ENCODE data around the gene PTPN20. TPM values are rescaled to one million over a fixed set of nuclear protein-coding genes. Genes with fewer than 3 reads are reported as not detected.

Gene PTPN20
- total RNA-seq, 1 experiment from 2014 or later = not detected

DNA sequence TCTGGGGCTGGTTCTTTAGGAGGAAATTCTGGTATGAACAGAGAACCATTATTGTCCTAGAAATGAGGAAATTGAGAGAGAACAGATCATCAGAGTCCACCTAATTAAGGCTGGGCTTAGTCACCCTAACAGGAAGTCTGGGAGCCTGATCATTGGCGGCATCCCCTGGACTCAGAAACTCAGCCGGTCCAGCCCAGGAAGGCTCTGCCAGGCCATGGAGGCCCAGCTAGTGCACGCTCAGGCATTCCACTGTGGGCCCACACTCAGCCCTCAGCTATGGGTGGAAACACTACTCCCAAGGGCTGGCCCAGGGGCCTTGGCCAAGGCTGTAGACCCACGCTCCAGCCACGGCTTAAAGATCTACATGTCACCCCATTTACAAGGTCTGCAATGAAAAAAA lies 109.2 kb downstream of the PTPN20 start:
- DNase-seq (ENCODE audit: low read depth) = peak; percentile 58

DNA sequence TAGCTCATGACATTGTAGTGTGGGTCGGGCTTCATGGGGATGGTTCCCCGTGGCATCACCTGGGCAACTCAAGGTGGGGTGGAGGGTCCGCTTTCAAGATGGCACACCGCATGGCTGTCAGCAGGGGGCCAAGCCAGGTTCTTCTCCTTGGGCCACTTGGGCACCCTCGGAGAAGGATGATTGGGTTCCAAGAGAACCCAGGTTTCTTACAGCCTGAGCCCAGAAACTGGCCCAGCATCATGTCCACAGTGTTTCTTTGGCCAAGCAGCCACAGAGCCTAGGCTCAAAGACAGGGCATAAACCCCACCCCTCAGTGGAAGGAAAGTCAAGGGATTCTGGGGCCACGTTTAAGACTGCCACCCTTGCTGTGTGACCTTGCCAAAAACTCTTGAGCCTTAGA lies 110.6 kb downstream of the PTPN20 start:
- no peak for DNase-seq (ENCODE audit: low read depth)

- no peak for DNase-seq (ENCODE audit: low read depth)
These were observed 111.3 kb downstream of the PTPN20 start for GRCh38 chr10:47022311-47023131.

DNA sequence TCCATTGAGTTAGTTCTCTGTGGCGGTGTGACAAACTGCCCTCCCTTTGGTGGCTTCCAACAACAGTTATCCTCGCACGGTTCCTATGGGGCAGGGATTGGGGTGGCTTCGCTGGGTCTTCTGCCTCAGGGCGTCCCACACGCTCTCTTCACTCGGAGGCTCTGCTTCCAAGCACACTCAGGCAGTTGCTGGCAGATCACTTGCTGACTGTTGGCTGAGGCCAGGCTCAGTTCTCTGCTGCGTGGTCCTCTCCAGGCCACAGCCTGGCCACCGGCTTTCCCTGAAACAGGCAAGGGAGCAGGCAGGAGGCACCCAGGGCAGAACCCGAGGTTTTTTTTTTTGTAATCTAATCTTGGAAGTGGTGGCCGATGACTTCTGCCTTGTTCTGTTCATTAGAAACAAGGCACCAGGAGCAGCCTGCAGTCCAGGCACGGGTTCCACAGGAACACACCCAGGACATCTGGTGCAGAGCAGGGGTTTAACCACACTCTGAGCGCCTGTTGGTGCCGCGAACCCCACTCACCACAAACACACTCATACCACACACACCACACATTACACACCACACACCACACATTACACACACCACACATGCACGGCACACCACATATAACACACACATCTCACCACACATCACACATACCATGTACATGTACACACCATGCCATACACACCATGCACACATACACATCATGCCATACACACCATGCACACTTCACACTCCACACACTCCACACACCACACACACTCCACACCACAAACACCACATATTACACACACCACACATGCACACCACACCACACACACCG lies 112.2 kb downstream of the PTPN20 start:
- DNase-seq (ENCODE audit: low read depth) = no peak

GRCh38 chr10:47024046-47024322 lies 112.8 kb downstream of the PTPN20 start:
- no peak for DNase-seq (ENCODE audit: low read depth)

DNA sequence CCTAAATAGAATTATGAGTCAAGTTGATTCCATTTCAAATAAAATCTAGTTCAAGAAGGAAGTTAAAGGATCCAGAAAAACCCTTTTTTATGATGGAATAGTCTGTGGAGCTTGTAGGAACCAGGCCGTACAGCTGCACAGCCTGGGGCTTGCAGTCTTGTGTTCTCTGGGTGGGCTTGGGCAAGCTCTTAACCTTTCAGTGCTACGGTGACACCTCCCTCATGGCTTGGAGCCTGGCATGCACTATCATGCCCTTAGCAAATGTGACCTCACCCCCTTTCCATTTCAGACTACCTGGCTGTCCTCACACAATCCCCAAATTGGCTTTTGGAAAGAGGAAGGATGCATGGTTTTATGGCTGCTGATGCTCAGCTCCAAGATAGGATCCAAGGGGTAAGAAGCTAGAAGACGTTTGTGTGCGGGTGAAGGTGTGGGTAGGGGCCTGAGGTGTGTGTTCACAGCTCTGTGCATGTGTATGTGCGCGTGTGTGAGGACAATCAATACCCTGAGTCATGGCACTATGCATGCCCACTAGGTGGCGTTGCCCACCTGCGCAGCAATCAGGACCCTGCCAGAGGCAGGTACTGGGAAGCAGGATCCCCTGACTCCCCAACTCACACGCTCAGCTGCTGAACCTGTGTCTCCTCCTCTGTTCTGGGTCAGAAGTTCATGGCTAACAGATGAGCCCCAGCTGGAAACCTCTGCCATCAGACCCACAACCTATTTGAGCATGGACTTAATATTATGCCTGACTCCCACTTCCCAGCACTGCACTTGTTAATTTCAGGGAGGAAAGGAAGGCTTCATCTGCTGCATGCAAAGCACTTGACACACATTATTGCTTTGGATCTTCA lies 113.4 kb downstream of the PTPN20 start:
- peak; percentile 54 for DNase-seq (ENCODE audit: low read depth)

DNA sequence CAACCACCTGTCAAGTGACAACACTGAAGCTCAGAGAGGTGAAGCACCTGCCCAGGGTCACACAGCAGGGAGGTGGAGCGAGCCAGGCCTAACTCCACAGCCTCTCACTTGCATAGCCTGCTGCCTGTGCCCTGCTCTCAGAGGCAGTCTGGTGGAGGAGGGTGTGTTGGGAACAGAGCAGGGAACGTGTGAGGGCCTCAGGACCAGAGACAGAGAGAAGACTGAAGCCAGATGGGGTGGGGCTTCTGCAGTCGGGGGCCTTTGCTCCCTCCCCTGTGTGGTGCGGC lies 114.0 kb downstream of the PTPN20 start:
- no peak for DNase-seq (ENCODE audit: low read depth)

- DNase-seq (ENCODE audit: low read depth) = peak; percentile 29
These were observed 114.5 kb downstream of the PTPN20 start for GRCh38 chr10:47025540-47026300.

DNA sequence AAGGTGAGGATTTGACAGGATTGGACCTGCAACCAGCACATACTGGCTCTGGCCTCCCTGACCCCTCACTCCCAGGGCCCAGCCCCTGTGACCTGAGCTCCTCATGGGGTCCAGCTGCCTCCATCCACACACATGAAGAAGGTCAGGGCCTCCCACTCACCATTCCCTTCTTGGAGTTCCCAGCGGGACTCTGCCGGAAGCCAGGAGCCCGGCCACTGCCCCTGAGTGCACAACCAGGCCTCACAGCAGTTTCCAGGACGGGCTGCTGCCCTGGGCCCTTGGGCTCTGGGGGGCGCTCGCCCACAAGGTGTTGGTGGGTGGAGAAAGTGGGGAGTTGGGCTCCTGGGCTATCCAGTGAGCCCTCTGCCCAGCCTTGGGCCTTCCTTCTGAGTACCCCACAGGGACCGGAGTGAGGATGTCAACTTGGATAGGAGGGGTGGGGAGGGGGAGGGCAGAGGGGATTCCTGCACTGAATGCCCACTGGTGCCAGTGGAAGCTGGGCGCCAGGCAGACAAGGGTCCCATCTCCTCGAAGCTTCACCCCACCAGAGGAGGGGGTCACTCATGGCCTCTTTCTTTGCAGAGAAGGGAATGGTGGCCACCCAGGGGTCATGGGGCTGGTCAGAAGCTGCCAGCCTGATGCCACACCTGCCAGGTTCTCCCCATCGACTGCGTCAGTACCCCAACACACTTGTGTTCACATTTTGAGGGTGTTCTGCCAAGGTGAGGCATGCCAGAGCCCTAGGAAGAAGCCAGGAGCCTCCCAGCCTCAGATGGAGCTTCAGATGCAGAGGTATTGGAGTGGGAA lies 115.3 kb downstream of the PTPN20 start:
- DNase-seq (ENCODE audit: low read depth) = no peak

DNA sequence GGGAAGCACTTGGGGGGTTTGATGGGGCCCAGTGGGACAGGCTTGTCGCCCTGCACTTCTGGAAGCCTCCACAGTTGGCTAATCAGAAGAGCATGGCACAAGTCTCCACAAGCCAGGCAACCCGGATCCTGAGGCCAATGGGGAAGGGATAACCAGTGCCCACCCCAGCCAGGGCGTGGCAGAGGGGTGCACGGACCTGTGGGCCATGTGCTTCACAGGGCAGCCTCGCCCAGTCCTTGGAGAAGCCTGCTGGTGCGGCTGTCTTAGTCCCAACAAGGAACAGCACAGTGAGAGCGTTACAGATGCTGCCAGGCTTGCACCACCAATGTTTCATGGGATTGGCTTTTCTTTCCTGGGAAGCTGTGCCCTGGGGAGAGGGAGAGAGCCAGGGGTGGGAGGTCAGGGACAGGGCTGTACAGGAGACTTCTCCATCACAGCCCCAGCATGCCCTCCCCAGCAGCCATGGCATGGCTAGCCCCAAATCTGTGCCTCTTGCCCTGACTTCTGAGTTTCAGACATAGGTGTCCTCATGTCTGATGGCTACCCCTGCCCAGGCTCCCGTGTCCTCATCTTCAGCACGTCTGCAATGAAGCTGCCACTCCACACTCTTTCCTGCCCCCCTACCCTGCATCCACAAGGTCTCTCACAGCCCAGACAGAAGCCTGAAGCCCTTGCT lies 116.0 kb downstream of the PTPN20 start:
- no peak for DNase-seq (ENCODE audit: low read depth)

DNA sequence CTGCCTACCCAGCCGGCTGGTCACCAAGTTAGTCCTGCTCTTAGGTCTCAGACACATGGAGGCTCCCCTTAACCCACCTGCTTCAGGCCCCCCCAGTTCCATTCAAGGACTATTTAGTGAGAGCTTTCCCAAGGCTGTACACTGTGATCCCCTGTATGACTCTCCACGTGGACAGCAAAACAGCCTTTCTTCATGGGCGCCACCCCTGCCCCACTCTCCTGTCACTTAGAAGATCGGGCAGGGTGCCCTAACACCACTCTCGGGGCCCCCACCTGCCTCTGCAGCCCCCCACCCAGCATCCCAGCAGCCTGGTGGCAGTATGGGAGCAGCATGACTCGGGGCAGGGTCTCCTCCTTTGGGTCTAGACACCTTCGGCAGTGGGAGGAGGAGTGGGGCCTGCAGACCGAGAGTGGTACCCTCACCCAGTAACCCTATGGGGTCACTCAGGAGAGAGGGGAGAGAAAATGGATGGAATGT lies 116.6 kb downstream of the PTPN20 start:
- DNase-seq (ENCODE audit: low read depth) = no peak

DNA sequence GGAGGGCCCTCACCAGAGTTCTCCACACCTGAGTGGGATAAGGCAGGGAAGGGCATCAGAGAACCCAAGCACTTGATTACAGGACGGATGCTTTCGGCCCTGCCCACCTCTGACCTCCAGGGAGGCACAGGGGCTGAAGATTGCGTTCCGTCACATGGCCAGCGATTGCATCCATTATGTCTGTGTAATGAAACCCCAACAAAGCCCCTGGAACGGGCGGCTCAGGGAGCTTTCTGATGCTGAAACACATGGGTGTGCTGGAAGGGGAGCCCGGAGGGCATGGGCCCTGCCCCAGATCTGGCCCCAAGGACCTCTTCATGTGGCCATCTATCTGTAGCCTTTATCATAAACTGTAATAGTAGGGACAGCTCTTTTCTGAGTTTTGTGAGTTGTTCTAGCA lies 117.2 kb downstream of the PTPN20 start:
- no peak for DNase-seq (ENCODE audit: low read depth)

GRCh38 chr10:47029181-47030009 lies 118.2 kb downstream of the PTPN20 start:
- DNase-seq (ENCODE audit: low read depth) = no peak

- DNase-seq (ENCODE audit: low read depth) = no peak
These were observed 119.0 kb downstream of the PTPN20 start for GRCh38 chr10:47030191-47030703.

DNA sequence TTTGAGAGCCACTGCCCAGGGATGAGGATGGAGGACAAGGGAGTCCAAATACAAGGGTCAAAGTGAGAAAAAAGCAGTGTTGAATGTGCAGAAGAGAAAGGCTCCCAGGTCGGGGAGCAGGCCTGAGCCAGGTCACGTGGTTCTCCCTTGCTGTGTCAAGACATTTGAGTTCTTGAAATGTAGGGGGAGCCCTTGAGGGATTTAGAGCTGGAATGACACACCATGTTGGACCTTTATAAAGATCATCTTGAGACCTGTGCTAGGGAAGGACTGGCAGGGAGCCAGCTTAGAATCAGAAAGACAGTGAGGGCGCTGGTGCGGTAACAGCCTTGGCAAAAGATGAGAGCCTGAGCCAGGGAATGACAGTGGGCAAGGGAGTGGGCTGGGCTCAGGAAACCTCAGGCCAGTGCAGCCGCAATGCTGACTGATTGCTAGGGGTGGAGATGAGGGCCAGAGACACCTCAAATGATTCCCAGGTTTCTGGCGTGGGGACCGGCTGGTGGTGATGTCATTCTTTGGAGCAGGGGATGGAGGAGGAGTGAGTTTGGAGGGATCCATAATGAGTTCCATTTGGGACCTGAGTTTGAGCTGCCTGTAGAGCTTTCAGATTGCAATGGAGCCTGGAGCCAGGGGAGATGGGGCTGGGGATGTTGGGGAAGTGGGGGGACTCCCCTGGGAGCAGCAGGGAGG lies 120.1 kb downstream of the PTPN20 start:
- peak; percentile 31 for DNase-seq (ENCODE audit: low read depth)

DNA sequence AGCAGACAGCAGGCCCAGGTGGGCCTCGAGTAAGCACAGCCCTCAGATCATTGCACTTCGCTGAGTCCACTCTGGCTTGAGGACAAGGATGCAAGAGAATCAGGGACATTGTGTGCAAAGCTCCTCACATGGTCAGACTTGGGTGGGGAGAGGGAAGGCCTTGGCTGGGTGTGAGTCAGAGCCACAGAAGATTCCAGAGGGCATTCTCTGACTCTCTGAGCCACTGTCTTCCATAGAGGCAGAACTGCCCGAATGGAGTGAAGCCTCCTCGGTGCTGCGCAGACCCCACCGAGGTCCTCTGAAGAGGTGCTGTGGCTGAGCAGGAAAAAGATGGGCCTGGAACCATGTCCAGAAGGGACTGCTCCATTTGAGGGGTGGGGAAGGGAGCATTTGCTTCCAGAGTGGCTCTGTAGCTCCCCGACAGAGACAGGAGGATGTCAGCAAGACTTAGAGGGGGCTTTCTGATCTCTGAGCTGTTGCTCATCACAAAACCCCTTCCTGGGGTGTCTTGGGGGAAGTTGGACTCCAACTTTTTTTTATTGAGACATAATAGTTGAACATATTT lies 120.8 kb downstream of the PTPN20 start:
- no peak for DNase-seq (ENCODE audit: low read depth)

DNA sequence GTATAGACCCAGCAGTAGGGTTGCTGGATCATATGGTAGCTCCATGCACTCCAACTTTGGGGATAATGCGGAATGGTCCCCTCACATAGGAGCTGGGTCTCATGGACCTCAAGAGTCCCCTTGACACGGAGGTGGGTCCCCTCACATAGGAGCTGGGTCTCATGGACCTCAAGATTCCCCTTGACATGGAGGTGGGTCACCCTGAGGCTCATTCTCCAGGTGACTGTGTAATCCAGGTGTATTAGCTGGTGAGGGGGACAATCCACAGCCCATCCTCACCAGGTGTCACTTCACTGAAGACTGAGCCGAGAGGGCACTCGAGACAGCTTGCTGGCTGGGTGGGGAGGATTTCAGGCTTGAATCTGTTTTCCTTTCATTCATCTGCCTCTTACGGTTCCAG lies 121.9 kb downstream of the PTPN20 start:
- DNase-seq (ENCODE audit: low read depth) = no peak

All from Daoy (cell line).